ENCODE measurements around the gene UFSP2.

The UFSP2 gene

GRCh38 chr4:185445209-185445608 lies 19.4 kb upstream of the UFSP2 start:
- no peak for ATAC-seq
- TF ChIP-seq POU6F1 (CRISPR knock-in tag; IDR thresholded peaks at IDR 0.05; ENCODE audit: borderline replicate concordance, low read depth) (no peak), BACH2 (CRISPR knock-in tag; IDR thresholded peaks at IDR 0.05; ENCODE audit: borderline replicate concordance) (no peak), ZFP30 (CRISPR knock-in tag; IDR thresholded peaks at IDR 0.05) (no peak), ARNTL (CRISPR knock-in tag; IDR thresholded peaks at IDR 0.05; ENCODE audit: borderline replicate concordance, low read depth) (no peak), ZNF8 (CRISPR knock-in tag; IDR thresholded peaks at IDR 0.05) (no peak), SNAI2 (CRISPR knock-in tag; IDR thresholded peaks at IDR 0.05) (no peak), PPARA (CRISPR knock-in tag; IDR thresholded peaks at IDR 0.05; ENCODE audit: borderline replicate concordance) (no peak), OSR1 (CRISPR knock-in tag; IDR thresholded peaks at IDR 0.05) (no peak), TSHZ2 (CRISPR knock-in tag; IDR thresholded peaks at IDR 0.05) (no peak), PATZ1 (CRISPR knock-in tag; IDR thresholded peaks at IDR 0.05; ENCODE audit: borderline replicate concordance) (no peak)

GRCh38 chr4:185441479-185441878 lies 15.7 kb upstream of the UFSP2 start:
- TF ChIP-seq TCF4 (CRISPR knock-in tag; IDR thresholded peaks at IDR 0.05; ENCODE audit: borderline replicate concordance) (no peak), GLIS3 (CRISPR knock-in tag; IDR thresholded peaks at IDR 0.05) (no peak), ESRRG (CRISPR knock-in tag; IDR thresholded peaks at IDR 0.05) (no peak), PPARA (CRISPR knock-in tag; IDR thresholded peaks at IDR 0.05; ENCODE audit: borderline replicate concordance) (no peak), CSDC2 (CRISPR knock-in tag; IDR thresholded peaks at IDR 0.05) (no peak), ZC3H10 (CRISPR knock-in tag; IDR thresholded peaks at IDR 0.05) (no peak), ISL1 (CRISPR knock-in tag; IDR thresholded peaks at IDR 0.05) (no peak), ZNF565 (CRISPR knock-in tag; conservative IDR thresholded peaks at IDR 0.05; ENCODE audit: low read depth) (no peak), SNAI2 (CRISPR knock-in tag; IDR thresholded peaks at IDR 0.05) (no peak), RARB (CRISPR knock-in tag; IDR thresholded peaks at IDR 0.05) (no peak), CREB5 (CRISPR knock-in tag; IDR thresholded peaks at IDR 0.05; ENCODE audit: low read depth) (no peak), PATZ1 (CRISPR knock-in tag; IDR thresholded peaks at IDR 0.05; ENCODE audit: borderline replicate concordance) (no peak), ARNTL (CRISPR knock-in tag; IDR thresholded peaks at IDR 0.05; ENCODE audit: borderline replicate concordance, low read depth) (no peak), ZNF70 (CRISPR knock-in tag; IDR thresholded peaks at IDR 0.05) (no peak), ZFP3 (CRISPR knock-in tag; IDR thresholded peaks at IDR 0.05) (no peak), BACH2 (CRISPR knock-in tag; IDR thresholded peaks at IDR 0.05; ENCODE audit: borderline replicate concordance) (no peak), ZFP30 (CRISPR knock-in tag; IDR thresholded peaks at IDR 0.05) (no peak)
- ATAC-seq, result no peak

GRCh38 chr4:185437809-185438208 lies 12.0 kb upstream of the UFSP2 start:
- TF ChIP-seq GLIS3 (CRISPR knock-in tag; IDR thresholded peaks at IDR 0.05), result no peak
- no peak for TF ChIP-seq ZFP30 (CRISPR knock-in tag; IDR thresholded peaks at IDR 0.05)
- no peak for TF ChIP-seq ZFP3 (CRISPR knock-in tag; IDR thresholded peaks at IDR 0.05)
- TF ChIP-seq ZNF70 (CRISPR knock-in tag; IDR thresholded peaks at IDR 0.05), result no peak
- ATAC-seq, result no peak

Measured in SK-N-SH treated with all-trans-retinoic acid at 6 μM for 48 hours (cell line).